NCI-H2196 treated with DMSO at 0.1 percent for 48 hours (cell line): ENCODE measurements around the gene TRAF3IP1.
"Not testable (repeated sequence)": the region's sequence is repeated elsewhere in the genome, so short reads cannot be mapped to it uniquely, and the experiment has no call there.

Experiments
- DNase-seq: peaks from one replicate; lab custom pipeline; 2025; ENCODE audit not compliant: unreplicated experiment; lab: John Stamatoyannopoulos, UW

Gene TRAF3IP1

DNA sequence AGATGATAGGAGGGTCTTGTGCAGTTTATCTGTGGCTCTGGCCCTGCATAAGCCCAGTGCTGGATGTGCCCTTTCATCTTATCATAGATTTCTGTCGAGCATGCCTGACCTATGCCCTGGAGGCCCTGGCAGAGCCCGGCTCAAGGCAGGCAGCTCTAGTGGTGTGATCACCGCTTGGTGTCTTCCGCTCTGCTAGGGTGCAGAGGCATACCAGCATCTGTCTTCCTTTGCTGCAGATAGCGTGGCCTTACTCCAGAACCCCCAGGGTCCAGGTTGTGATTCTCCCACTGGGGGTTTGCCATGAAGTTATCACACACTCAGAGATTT, 13.7 kb upstream of the TRAF3IP1 start:
- DNase-seq: no peak

- DNase-seq: no peak
These were observed 12.1 kb upstream of the TRAF3IP1 start for GRCh38 chr2:238308177-238308576.

GRCh38 chr2:238310721-238311120, 9.6 kb upstream of the TRAF3IP1 start:
- DNase-seq: not testable (repeated sequence)

DNA sequence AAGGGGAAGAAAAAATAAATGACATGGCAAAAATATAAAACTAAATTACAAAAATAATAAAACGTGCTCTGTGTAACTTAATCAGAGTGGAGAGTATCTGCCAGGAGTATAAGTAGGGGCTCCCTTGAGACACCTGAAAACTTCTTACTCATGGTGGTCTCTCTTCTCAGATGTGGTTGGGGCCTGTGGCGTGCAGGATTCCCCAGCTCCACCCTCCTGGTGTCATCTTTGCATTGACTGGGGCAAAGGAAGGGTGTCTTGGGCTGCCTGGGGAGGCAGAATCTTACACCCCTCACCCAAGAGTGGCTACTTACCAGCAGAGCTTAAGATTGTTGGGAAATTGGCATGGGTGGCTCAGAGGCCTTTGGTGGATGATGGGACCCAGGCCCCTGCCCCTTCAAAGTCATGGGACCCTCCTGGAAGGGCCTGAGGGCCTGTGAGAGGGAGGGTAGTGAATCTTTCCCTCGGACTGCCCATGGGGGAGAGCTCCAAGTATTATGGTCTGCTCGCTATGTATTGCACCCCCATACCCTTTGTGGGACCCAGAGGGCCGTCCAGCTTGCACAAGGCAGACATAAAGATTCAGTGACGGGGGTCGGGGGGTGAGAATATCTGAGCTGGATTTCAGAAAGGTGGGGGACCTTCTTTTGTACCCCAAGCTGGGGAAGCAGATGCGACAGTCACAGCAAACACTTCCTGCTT, 6.9 kb upstream of the TRAF3IP1 start:
- DNase-seq: no peak

- DNase-seq: no peak
These were observed 6.3 kb upstream of the TRAF3IP1 start for GRCh38 chr2:238313991-238314350.

DNA sequence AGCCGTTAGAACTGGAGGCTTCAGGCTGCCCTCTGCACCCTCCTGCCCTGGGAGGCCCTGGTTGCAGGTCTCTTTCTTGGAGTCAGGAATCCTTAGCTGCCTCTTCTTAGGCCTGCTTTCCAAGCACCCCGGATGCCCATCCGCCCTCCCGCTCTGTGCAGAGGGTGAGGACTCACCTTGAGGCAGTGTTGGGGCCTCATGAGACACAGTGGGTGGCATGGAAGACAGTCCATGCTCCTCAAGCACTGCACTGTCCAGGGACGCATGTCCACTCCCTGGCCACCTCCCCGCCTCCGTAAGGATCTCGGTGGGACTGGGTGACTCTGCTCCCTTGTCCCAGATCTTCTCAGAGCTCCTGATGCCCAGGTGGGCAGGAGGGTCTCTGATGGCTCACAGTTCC, 5.7 kb upstream of the TRAF3IP1 start:
- no peak for DNase-seq

DNA sequence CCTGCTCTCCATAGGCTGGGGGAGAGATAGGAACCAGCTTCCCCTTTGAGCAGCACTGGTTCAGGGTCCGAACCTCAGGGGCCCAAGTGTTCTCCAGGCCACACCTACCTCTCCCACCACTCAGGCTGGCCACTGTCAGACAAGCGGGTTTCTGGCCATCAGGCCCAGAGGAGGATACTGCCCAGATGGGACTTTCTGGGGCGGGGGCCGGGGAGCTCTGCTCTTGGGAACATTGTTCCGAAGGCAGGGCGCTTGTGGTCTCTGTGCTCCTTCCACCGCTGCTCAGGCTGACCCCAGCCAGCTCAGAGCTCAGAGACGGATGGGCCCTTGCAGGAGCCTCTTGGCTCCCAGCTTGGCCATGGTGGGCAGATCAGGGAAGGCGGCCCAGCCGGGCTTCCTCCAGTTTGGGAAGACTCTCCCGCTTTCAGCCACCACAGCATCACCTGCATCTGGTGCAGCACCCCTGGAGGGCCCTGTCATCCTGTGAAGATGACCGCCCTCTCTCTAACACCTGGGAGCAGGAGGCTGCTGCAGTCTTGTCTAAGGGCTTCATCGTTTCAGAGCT, 5.2 kb upstream of the TRAF3IP1 start:
- no peak for DNase-seq

- no peak for DNase-seq
These were observed 447 bp downstream of the TRAF3IP1 start for GRCh38 chr2:238320648-238321281.

DNA sequence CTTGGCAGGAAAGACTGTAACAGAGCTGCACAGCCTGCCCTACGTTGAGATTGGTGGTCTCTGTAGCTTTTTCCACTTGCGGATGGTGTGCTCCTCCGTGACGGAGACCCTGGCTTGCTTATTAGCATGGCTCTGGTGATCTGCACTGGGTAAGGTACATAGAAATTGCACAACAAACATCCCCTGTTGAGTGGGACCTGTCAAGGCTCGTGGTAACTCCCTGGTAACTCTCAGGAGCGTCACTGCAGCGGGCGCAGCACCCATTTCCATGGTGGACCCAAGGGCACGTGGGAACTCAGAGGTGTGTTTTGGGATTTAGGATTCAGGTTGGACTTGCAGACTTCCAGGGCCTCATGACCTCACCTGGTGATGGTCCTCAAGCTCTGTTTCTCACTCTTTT, 1.1 kb downstream of the TRAF3IP1 start:
- DNase-seq: no peak

DNA sequence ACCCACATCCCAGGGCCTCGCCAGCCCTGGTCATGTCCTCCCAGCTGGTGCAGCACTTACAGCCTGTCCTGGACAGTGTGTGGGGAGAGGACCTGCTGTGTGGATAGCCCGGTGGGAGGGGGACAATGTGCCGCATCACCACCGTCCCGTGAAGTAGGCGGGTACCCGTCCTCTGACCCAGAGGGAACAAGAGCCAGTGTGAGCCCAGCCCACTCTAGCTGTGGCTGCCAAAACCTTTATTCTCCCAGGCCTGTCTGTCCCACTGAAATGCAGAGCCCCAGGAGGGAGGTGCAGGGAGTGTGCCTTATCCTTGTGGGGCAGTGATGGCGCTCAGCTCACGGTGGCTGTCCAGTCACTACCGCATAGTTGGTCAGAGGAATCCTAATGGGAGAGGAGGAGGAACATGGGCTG, 1.7 kb downstream of the TRAF3IP1 start:
- no peak for DNase-seq

- not testable (repeated sequence) for DNase-seq
These were observed 3.9 kb downstream of the TRAF3IP1 start for GRCh38 chr2:238324248-238324647.

GRCh38 chr2:238325694-238326093, 5.4 kb downstream of the TRAF3IP1 start:
- no peak for DNase-seq

- no peak for DNase-seq
These were observed 6.6 kb downstream of the TRAF3IP1 start for GRCh38 chr2:238326801-238327365.

GRCh38 chr2:238327751-238328150, 7.4 kb downstream of the TRAF3IP1 start:
- DNase-seq: no peak

DNA sequence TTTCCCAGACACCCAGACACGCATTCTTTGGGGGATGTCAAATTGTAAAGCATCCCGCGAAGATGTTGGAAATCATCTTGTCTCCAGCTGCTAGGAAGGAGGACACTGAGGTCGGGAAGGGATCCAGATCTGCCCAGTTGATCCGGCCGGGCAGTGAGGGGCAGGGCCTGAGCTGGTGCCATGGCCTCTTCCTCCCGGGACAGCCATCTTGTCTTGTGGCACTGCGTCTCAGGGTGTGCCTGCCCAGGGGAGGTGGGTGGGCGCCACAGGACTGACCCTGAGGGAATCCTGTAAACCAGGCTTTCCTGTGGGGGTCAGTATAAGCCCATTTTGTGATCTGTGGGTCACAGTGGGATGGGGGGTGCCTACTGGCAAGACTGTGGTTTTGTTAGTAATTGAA, 10.1 kb downstream of the TRAF3IP1 start:
- no peak for DNase-seq

- no peak for DNase-seq
These were observed 11.6 kb downstream of the TRAF3IP1 start for GRCh38 chr2:238331916-238332315.

GRCh38 chr2:238334885-238335284, 14.6 kb downstream of the TRAF3IP1 start:
- DNase-seq: no peak

DNA sequence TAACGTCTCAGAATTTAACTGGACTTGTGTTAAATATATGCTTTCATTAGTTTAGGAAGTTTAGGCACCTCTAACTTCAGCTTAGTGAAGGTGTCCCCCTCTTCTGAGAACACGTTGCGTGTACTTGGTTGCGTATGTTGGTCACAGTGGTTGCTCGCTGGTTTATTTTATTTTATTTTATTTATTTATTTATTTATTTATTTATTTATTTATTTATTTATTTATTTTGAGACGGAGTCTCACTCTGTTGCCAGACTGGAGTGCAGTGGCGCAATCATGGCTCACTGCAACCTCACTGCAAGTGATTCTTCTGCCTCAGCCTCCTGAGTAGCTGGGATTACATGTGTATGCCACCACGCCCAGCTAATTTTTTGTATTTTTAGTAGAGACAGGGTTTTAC, 15.3 kb downstream of the TRAF3IP1 start:
- not testable (repeated sequence) for DNase-seq

DNA sequence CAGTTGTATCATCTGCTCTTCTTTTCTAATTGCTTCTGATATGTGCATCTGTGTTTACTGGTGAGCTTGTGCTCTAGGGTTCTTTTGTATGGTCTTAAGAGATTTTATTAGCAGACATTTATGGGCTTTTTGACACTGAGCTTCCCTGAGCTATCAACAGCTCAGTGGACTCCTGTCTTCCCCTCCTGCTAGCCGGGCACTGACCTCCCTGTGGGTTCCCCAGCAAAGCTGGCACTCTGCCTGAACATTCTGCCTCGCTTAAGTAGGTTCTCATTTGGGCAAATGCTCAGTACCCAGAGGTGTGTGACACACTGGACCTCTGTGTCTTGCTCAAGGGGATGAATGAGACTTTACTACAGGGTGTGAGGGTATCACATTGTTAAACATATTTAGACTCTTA, 15.8 kb downstream of the TRAF3IP1 start:
- DNase-seq: no peak

DNA sequence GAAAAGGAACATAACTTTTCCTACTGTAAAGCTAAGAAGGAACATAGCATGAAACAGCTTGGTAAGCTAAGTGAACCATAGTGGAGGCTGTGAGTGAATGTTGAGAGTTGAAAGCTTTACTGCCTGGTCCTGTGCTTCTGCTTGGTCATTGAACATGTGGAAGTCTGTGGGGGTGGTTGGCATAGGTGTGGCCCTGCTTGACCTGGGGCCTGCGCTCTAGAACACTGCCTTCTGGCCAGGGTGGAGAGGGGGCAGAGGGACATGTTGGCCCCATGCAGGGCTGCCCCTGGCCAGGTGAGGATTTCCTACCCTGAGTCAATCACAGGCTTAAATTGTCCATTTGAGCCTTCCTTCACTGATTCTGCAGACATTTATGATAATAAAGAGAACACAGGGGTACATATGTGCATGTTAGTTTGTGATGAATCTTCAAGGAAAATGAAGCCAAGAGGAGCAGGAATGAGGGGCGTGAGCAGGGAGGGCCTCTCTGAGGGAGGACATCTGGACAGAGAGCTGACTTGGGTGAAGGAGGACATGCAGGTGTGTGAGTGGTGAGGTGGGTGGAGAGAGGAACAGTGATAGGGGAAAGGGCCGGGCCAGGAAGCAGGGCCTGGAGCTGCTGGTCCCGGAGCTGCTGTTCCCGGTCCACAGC, 16.6 kb downstream of the TRAF3IP1 start:
- DNase-seq: no peak

DNA sequence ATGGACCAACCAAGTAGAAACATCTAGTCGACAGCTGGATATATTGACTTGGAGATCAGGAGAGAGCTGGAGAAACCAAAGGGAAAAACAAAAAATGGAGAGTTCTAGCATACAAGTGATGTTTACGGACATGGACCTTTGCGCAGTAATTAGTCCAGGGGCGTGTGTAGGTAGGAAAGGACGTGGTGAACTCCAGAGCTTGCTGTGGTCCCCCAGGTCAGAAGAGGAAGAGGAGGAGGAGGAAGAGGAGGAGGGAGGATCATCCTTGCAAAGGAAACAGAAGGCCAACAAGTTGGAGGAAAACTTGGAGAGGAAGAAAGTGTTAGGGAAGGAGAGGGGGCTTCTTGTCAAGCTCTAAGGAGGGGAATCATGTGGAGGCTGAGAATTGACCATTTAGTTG, 17.5 kb downstream of the TRAF3IP1 start:
- no peak for DNase-seq
